Stimulated activated CD4-positive, alpha-beta T cell treated with anti-CD3 and anti-CD28 coated beads, Interleukin-12 subunit alpha, Interleukin-12 subunit beta, amount 100 ng/mL, for 48 hours (primary cell): ENCODE data around the gene CLRN1.
"Not testable (repeated sequence)": the region's sequence is repeated elsewhere in the genome, so short reads cannot be mapped to it uniquely, and the experiment has no call there.

ENCODE experiments used
- DNase-seq, 3 donors: peaks; one replicate each; pipeline ENCODE4 v3.0.0-alpha.2; 2020; ENCODE audit warnings: low read depth in 2 of 3, low spot score in 1 of 3

The CLRN1 gene, protein sequence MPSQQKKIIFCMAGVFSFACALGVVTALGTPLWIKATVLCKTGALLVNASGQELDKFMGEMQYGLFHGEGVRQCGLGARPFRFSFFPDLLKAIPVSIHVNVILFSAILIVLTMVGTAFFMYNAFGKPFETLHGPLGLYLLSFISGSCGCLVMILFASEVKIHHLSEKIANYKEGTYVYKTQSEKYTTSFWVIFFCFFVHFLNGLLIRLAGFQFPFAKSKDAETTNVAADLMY

DNA sequence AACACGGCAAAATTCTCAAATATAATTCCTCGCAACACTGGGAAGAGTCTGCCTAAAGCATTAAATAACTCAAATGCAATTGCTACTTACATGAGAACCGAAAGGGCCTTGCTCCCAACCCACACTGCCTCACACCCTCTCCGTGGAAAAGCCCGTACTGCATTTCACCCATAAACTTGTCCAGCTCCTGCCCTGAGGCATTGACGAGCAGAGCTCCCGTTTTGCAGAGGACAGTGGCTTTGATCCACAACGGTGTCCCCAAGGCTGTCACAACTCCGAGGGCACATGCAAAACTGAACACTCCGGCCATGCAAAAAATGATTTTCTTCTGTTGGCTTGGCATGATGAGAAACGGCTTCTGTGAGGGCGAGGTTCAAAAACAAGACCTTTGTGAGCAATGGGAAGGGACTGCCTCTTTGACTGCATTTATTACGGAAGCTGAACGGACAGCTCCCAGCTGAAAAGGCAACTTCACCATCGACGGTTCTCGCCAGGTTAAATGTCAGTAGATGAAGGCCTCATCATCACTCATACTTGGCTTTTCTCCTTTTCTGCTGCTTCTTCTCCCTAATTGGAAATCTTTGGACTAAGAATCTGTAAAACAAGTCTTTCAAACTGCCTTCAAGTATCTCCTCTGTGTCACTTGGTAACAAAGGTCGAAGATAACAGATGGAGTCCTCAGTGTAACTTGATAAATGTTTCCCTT, at the start of gene CLRN1:
CLRN1 (minus strand) TSS at position 362 of the 706 bp plus-strand sequence; CDS start at position 343, 19 bp downstream.
- no peak for DNase-seq

DNA sequence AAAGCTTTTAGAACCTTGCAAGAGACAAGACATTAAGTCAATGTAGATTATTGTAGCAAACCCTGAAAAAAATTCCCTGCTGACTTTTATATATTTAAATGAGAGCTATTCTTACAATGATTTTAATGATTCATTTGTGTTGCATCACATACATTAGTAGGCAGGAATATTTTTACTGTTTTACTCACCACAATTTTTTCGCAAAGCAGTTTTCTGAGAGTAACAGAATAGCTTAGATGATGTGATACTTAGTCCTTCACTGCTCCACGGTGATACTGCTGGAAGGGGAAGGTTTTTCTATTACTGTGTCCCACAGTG, 43.9 kb upstream of the CLRN1 start:
- no peak for DNase-seq

DNA sequence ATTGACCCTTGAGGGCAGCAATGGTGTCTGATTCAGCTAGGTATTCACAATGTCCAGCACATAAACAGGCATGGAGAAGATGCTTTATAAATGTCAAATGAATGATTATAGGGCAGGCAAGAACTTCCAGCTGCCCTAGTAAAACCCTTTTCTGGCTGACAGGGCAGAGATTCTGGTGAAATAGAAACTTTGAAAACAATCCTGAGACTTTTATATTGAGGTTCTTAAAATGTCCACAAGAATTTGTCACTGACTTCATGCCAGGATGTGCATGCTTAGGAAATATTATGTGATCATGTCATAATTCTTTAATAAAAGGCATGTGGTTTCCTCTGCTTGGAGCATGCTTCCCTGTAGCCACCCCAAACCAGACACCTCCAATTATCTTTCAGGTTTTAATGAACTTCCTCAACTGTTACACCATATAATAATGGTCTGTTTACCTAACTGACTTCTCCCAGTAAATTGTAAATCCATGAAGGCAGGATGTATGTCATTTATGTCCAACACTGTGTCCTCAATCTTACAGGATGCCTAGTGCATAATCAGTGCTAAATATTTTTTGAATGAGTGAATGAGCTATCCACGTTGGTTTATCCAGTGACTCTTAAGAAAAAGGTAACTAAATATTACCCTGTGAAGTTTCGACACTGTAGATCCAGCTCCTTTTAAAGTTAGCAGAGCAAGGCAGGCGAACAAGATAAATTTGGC, 43.4 kb upstream of the CLRN1 start:
- no peak for DNase-seq

DNA sequence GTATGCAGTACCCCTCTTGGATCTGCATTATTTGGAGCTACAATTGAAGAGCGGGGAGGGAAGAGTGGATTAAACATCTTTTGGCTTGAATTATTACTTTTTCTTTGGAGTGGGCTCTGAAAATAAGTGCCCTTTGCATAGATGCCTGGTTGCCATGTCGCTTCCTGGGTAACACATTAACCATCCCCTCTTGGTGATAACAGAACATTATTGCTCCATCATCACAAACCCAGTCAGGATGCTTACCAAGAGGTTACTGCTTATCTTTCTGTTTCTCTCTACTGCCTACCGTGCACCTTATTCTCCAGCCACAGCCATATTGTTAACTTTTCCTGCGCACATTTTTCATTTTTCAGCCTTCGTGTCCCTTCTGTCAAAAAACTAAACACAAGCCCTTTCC, 42.7 kb upstream of the CLRN1 start:
- DNase-seq, result no peak

DNA sequence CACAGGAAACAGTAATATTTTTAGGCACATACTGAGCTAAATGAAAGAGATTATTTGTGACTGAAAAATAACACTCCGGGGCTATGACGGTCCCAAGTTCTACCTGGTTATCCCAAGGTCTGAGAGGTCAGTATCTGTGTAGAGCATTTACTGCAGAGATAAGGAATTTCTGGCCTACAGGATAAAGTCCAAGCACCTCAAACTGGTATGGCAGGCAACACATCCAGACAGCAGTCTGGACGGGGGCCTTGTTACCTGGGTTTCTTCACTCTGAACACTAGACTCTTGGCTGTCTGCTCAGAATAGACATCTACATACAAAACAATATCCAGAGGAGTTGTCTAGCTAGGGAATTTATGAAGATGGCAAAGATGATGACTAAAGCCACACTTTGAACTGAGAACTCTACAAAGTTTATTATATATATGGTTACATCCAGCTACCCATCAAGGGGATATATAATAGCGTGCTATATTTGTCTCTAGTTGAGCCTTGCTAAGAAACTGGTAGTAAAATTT, 42.0 kb upstream of the CLRN1 start:
- DNase-seq, result no peak

DNA sequence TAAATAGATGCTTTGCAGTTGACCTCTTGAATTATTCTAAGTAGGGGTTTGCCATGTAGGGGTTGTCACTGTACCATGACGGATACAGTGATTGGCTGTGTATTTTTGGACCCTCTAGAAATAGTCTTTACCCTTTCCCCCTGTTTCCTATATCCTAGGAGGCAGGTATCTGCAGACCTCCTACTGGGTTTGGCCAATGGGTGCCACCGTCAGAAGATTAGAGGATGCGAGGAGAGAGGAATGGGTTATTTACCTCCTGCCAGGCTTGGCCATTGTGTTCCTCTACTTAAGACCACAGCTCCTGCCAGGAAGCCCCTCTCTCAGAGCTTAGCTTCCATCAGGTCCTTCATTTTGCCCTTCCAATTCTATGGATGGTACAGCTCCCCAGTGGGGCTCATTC, 40.2 kb upstream of the CLRN1 start:
- DNase-seq, result no peak

DNA sequence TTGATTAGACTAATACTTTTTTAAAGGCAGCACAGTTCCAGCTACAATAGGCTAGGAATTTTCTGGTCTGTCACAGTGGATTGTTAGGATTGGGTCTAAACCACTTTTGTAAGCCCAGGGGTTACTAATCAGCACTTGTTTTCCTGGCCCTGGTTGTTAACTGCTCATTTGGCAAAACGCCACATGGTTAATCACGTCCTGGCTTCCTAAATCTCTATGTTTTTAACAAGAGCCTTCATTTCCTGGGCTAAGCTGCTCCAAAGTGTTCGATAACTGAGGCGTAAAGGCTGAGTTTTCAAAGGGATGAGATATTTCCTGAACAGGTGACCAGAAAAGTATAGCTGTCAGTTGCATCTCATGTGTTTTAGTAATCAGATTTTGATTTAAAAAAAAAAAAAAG, 38.9 kb upstream of the CLRN1 start:
- no peak for DNase-seq

DNA sequence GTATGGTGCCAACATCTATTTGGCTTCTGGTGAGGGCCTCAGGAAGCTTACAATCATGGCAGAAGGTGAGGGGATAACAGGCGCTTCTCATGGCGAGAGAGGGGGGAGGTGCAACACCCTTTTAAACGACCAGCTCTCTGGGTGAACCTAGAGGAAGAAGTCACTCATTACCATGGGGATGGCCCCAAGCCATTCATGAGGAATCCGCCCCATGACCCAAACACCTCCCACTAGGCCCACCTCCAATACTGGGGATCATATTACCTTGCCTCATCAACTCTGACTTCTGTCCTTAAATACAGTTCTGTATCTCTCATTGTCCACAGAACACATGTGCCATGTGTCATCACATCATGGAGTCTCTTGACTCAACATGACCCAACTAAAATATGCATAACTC, 37.5 kb upstream of the CLRN1 start:
- DNase-seq, result no peak

DNA sequence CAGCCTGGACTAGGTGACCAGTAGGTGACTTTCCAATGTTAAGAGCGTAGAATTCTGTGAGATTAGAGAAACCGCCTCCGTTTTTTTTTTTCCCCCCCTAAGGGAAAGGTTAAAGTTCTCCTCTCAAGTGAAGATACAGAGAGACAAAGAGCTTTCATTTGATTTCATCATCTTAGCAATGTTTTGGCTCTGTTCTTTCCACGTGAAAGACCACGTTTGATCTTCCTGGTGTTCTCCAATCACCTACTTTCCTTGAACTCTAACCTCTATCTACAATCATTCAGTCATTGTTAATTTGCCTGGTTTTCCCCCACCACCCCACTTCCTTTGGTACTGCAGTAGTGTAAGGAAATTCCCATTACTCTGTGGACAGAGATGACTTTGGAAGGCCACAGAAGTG, 36.9 kb upstream of the CLRN1 start:
- DNase-seq, result no peak

DNA sequence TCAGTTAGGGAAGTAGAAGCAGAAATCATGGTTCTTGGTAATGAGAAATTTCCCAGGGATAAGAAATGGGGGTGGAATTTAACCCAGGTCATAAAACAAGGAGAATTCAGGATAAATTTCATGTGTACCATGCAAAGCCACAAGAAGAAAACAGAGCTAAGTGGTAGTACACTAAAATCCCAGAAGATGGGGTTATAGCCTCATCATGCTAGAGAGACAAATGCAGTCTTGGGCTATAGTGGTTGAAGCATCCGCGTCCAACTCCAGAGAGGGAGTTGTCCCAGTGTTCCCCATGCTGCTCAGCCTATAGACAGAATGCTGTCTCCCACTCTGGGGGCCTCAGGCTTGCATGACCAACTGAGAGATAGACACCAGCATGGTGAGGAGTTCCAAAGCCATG, 36.2 kb upstream of the CLRN1 start:
- DNase-seq, result no peak

DNA sequence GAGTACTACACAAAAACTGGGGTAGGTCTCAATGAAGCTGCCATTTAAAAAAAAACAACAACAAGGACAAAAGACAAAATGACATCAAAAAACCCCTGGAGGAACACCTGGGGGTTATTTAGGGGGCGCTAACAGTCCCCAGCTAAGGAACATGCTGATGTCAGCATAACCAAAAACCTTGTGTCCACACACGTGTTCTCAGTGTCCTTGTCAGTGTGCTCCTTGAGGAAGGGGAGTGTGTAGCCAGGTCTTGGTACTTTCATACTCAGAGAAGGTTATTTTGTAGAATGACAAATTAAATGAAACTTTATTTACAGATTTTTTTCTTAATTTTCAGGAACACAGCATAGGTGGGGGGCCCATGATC, 31.2 kb upstream of the CLRN1 start:
- DNase-seq, result no peak

DNA sequence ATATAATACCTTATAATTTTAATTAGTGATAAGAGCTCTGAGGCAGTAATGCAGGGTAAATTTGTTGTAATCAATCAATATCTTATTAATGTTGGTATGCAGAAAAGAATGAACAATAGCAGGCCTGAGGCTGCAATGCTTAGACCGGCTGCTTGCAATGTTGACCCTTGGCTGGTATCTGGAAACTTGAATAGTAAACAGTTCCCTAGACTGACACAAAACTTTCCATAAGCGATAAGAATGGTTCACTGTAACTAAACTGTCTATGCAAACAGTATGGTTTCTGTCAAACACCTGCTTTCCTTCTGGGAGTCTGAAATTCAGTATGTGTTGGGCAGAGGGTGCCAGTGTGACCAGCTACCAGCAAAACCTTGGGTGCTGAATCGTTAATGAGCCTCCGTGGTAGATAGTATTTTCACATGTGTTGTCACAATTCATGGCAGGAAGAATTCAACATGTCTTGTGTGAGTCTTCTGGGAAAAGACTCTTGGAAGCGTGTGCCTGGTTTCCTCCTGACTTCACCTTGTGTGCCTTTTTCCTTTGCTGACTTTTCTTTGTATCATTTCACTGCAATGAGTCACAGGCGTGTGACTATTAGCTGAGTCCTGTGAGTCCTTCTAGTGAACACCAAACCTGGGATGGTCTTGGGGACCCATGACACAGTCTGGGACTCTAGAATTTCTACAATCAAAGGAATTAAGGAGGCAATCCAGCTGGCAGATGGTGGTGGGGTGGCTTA, 30.7 kb upstream of the CLRN1 start:
- DNase-seq, result no peak

DNA sequence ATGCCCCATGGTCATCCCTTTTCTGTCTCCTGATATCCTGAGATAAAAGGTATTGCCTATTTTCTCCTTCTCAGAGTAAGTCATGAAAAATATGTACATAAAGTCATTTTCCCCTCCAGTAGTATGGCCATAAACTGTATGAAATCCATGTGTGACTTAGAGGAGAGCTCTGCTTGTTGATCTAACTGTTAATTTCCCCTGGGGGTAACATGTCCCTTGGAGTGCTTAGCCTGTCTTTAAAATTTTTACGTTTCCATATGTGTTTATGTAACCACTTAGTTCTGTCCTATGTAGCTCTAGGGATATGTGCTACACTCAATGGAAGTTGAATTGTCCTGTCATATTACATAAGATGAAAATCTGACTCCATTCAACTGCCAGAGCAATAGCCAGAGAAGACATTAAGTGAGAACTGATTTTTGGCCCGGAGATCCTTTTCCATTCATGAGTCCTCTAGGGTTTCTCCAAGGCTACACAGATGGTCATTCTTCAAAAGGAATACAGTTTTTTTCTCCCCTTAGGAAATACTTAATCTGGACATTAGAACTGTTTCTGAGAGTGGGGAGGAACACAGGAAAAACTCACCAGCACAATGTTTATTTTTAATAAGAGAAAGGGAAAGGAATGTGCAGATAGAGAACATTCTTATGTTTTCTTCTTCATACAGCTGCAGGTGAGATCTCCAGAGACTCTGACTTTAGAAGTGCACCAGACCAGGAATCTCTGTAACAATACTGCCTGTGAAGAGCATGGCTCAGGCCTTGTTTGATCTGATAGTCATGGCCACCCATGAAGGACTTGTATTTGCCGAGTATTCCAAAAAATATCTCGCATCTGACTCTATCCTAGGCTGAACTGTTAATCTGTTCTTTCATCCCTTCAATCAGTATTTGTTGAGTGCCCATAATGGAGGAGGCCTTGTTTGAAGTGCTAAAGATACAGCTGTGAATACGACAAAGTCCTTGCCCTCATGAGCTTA, 29.8 kb upstream of the CLRN1 start:
- no peak for DNase-seq

DNA sequence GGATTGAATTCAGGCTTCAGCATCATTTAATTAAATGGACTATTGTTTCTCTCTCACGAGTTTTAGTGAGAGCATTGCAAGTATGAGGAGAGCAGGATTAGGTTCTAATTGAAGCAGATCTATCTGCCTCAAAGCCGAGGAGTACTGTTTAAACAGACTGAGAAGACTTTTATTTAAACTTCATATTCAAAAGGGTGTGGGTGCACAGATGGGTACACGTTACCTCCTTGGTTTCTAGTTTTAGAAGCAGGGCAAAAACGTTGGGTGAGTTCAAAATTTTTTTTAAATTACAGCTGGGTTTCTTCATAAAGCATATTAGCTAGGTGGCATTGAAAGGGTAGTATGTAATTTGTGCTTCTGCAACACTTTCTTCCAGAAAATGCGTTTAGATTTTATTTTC, 26.5 kb upstream of the CLRN1 start:
- DNase-seq, result no peak

DNA sequence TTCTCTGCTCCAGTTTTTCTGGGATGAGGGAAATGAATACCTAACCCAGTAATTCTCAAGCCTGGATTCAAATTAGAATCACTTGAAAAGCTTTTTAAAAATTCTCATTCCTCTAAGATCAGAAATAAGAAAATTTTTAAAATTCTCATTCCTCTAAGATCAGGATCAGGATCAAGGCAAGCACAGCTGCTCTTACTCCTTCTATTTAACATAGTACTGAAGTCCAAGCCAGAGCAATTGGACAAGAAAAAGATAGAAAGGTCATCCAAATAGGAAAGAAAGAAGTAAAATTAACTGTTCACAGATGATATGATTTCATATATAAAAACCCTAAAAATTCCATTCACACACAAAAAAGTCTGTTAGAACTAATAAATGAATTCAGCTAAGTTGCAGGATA, 24.2 kb upstream of the CLRN1 start:
- no peak for DNase-seq

DNA sequence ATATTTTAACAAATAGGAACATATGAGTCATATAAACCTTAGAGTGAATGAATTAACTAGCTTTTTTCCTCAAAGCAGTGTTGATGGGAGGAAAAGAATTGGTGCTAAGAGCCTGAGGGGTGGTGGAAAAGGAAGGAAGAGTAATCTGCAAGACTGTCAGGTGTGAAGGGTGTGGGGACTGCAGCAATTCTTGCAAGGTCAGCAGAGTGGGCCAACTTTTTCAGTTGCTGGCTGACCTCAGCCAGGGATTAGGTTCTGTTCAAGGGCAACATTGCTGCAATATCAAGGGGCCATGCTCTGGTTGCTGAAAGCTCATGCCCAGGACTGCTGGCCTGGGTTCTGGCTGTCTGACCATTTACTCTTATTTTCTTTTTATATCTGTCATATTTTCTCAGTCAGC, 23.0 kb upstream of the CLRN1 start:
- DNase-seq, result no peak

DNA sequence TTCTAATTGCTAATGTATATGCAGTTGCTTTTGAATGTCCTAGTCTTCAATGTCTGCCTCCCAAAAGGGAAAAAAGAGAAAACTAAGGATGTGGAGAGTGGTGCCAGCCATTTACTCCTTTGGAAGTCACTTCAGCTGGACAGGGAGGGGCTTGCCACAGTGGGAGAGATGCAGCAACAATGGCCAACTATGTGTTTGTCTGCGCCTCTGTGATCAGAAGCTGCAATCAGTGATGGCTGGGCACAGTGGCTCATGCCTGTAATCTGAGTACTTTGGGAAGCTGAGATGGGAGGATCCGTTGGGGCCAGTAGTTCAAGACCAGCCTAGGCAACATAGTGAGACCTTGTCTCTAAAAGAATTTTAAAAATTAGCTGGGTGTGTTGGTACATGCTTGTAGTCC, 16.7 kb upstream of the CLRN1 start:
- no peak for DNase-seq

DNA sequence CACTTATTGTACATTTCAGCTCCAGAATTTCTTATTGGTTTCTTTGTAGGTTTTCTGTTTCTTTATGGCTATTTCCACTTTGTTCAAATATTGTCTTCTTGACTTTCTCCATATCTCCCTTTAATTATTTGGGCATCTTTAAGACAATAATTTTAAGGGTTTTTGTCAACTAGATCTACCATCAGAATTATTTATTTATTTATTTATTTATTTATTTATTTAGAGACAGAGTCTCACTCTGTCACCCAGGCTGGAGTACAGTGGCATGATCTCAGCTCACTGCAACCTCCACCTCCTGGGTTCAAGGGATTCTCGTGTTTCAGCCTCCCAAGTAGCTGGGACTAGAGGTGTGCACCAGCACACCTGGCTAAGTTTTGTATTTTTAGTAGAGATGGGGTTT, 15.9 kb upstream of the CLRN1 start:
- not testable (repeated sequence) for DNase-seq

DNA sequence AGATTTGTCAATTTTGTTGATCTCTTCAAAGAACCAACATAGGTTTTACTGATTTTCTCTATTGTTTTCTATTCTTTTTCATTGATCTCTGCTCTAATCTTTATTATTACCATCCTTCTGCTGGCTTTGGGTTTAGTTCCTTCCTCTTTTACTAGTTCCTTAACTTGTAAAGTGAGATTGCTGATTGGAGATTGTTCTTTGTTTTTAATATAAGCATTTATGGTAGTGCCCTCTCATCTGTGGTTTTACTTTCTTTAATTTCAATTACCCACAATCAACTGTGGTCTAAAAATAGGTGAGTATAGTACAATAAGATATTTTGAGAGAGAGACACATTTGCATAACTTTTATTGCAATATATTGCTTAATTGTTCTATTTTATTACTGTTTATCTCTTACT, 13.2 kb upstream of the CLRN1 start:
- no peak for DNase-seq

DNA sequence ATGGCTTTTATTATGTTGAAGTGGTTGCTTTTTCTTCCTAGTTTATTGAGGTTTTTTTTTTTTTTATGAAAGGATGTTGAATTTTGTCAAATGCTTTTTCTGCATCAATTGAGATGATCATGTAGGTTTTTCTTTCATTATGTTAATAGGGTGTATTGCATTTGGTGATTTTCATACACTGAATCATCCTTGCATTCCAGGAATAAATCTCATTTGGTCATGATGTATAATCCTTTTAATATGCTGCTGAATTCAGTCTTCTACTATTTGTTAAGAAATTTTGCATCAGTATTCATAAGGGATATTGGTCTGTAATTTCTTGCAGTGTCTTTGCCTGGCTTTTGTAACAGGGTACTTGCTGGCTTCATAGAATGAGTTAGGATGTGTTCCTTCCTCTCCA, 11.5 kb upstream of the CLRN1 start:
- no peak for DNase-seq
